ENCODE data around the gene EDARADD. TPM values are rescaled to one million over a fixed set of nuclear protein-coding genes. Genes with fewer than 3 reads are reported as not detected.
A peak's percentile ranks its signal among the peaks of the same experiment; 100 is the strongest.

Gene EDARADD
- total RNA-seq, 2 experiments from 2014 or later: 1.5 to 1.7 TPM

- ChIA-PET POLR2A (no interaction called here), CTCF (no interaction called here)
- DNase-seq (no peak), ATAC-seq (ENCODE audit: poor library complexity) (no peak)
- Histone ChIP-seq H3K36me3 (ENCODE audit: insufficient read depth, low read length) (no peaks in the 10 kb centered on the region), H3K9me3 (ENCODE audit: control insufficient read depth in 1 of 2, insufficient read depth in 1 of 2, low read length in 2 of 2) (no peaks in the 10 kb centered on the region), H3K4me1 (ENCODE audit: insufficient read depth, low read length) (peaks cover 4% of the 10 kb centered on the region), H3K4me3 (ENCODE audit: low read length) (no peak overlapping the region), H3K27ac (ENCODE audit: low read depth in 1 of 2, low read length in 2 of 2) (no peak overlapping the region), H3K27me3 (ENCODE audit: control insufficient read depth in 1 of 2, insufficient read depth in 2 of 2, low read length in 2 of 2) (no peaks in the 10 kb centered on the region)
- no peak for TF ChIP-seq CTCF (IDR thresholded peaks at IDR 0.05)
- H3K9me3 Mint-ChIP-seq: no peaks in the 10 kb centered on the region
- no peak overlapping the region for H3K4me3 Mint-ChIP-seq
- no peaks in the 10 kb centered on the region for H3K27me3 Mint-ChIP-seq
- H3K4me1 Mint-ChIP-seq (ENCODE audit: low read depth): peaks cover 14% of the 10 kb centered on the region
- intact Hi-C loops (cut with DNase I, micrococcal nuclease): no loop called here
- H3K36me3 Mint-ChIP-seq (ENCODE audit: low read depth): no peaks in the 10 kb centered on the region
- peak overlapping the region; percentile 2 for H3K27ac Mint-ChIP-seq
Observed at GRCh38 chr1:236508593-236509027, 114.5 kb downstream of the EDARADD start.

- Histone ChIP-seq H3K9me3 (ENCODE audit: control insufficient read depth in 1 of 2, insufficient read depth in 1 of 2, low read length in 2 of 2) (no peaks in the 10 kb centered on the region), H3K4me1 (ENCODE audit: insufficient read depth, low read length) (peaks cover 4% of the 10 kb centered on the region), H3K36me3 (ENCODE audit: insufficient read depth, low read length) (no peaks in the 10 kb centered on the region), H3K27ac (ENCODE audit: low read depth in 1 of 2, low read length in 2 of 2) (no peak overlapping the region), H3K27me3 (ENCODE audit: control insufficient read depth in 1 of 2, insufficient read depth in 2 of 2, low read length in 2 of 2) (no peaks in the 10 kb centered on the region), H3K4me3 (ENCODE audit: low read length) (no peak overlapping the region)
- Mint-ChIP-seq H3K4me3 (no peak overlapping the region), H3K27ac (no peak overlapping the region), H3K4me1 (ENCODE audit: low read depth) (peaks cover 14% of the 10 kb centered on the region), H3K27me3 (no peaks in the 10 kb centered on the region), H3K9me3 (no peaks in the 10 kb centered on the region), H3K36me3 (ENCODE audit: low read depth) (no peaks in the 10 kb centered on the region)
- DNase-seq: no peak
- ATAC-seq (ENCODE audit: poor library complexity): no peak
- intact Hi-C loops (cut with DNase I, micrococcal nuclease): no loop called here
- no peak for TF ChIP-seq CTCF (IDR thresholded peaks at IDR 0.05)
- ChIA-PET CTCF (interaction anchor here (1.2 kb wide), 1 partner anchor 18 kb away, joined by 3 read pairs; no protein-coding TSS in a partner anchor), POLR2A (no interaction called here)
Observed at GRCh38 chr1:236509203-236509602, 115.1 kb downstream of the EDARADD start.

- POLR2A ChIA-PET: no interaction called here
- no peak overlapping the region for H3K4me3 Mint-ChIP-seq
Observed at GRCh38 chr1:236509647-236510401, 115.7 kb downstream of the EDARADD start.

More at GRCh38 chr1:236509647-236510401, 115.7 kb downstream of the EDARADD start:
- TF ChIP-seq CTCF (IDR thresholded peaks at IDR 0.05): no peak
- no peaks in the 10 kb centered on the region for H3K9me3 ChIP-seq (ENCODE audit: control insufficient read depth in 1 of 2, insufficient read depth in 1 of 2, low read length in 2 of 2)
- H3K36me3 ChIP-seq (ENCODE audit: insufficient read depth, low read length): no peaks in the 10 kb centered on the region
- H3K4me3 ChIP-seq (ENCODE audit: low read length): no peak overlapping the region
- H3K36me3 Mint-ChIP-seq (ENCODE audit: low read depth): no peaks in the 10 kb centered on the region
- H3K27ac ChIP-seq (ENCODE audit: low read depth in 1 of 2, low read length in 2 of 2): no peak overlapping the region
- no peak overlapping the region for H3K27ac Mint-ChIP-seq
- H3K27me3 ChIP-seq (ENCODE audit: control insufficient read depth in 1 of 2, insufficient read depth in 2 of 2, low read length in 2 of 2): no peaks in the 10 kb centered on the region
- H3K9me3 Mint-ChIP-seq: no peaks in the 10 kb centered on the region
- peaks cover 4% of the 10 kb centered on the region for H3K4me1 ChIP-seq (ENCODE audit: insufficient read depth, low read length)
- DNase-seq: no peak
- CTCF ChIA-PET: interaction anchor here (1.2 kb wide), 1 partner anchor 17 kb away, joined by 3 read pairs; no protein-coding TSS in a partner anchor
- intact Hi-C loops (cut with DNase I, micrococcal nuclease): no loop called here
- H3K4me1 Mint-ChIP-seq (ENCODE audit: low read depth): peaks cover 14% of the 10 kb centered on the region
- H3K27me3 Mint-ChIP-seq: no peaks in the 10 kb centered on the region
- ATAC-seq (ENCODE audit: poor library complexity): no peak

Data from CD4-positive, alpha-beta T cell (primary cell).